Muscle of leg (tissue), 16 donors: ENCODE results near the gene DAP3. TPM values are rescaled to one million over a fixed set of nuclear protein-coding genes. Genes with fewer than 3 reads are reported as not detected.
"Not testable (repeated sequence)": the region's sequence is repeated elsewhere in the genome, so short reads cannot be mapped to it uniquely, and the experiment has no call there.

Experiments
- DNase-seq: peaks from one replicate; pipeline ENCODE4 v3.0.0; 2013
- H3K27ac ChIP-seq: one replicate; pipeline ENCODE4 v1.5.1; 2013; ENCODE audit warnings: mild to moderate bottlenecking, low read length, control low read depth
- H3K27me3 ChIP-seq: one replicate; pipeline ENCODE4 v1.6.1; 2013; ENCODE audit warnings: low read length; ENCODE audit not compliant: control insufficient read depth, insufficient read depth
- H3K36me3 ChIP-seq: one replicate; pipeline ENCODE4 v1.6.1; 2013; ENCODE audit warnings: low read length; ENCODE audit not compliant: control insufficient read depth, insufficient read depth
- H3K4me1 ChIP-seq: one replicate; pipeline ENCODE4 v1.6.1; 2013; ENCODE audit warnings: low read length; ENCODE audit not compliant: control insufficient read depth, insufficient read depth
- H3K4me3 ChIP-seq: one replicate; pipeline ENCODE4 v1.5.1; 2013; ENCODE audit warnings: low read length, control low read depth
- H3K9me3 ChIP-seq: replicated peaks from 2 replicates; pipeline ENCODE4 v1.6.1; 2013; ENCODE audit warnings: low read depth, low read length; ENCODE audit not compliant: control insufficient read depth
- WGBS: methylation state at CpG from one replicate; pipeline ENCODE4 v1.1.5; 2013; ENCODE audit warnings: missing lambda C conversion rate; ENCODE audit not compliant: insufficient coverage; 5-methylcytosine and 5-hydroxymethylcytosine counted together
- long read RNA-seq, 11 donors: transcript quantifications; one replicate each; lab custom pipeline, GENCODE V29; 2026
- polyA plus RNA-seq, 8 donors: library from polyadenylated mRNA; unstranded; fragments of 120-200 nt; gene quantifications; one replicate each; pipeline versions ENCODE4 v1.2.1 to v1.2.3, GENCODE V29; 2013; ENCODE audit warnings: inconsistent platforms in 1 of 8, low replicate concordance in 1 of 8; ENCODE audit not compliant: insufficient read length in 8 of 8, insufficient read depth in 1 of 8
- total RNA-seq: library from RNA; stranded (reverse); fragments of 120-200 nt; gene quantifications from one replicate; pipeline ENCODE4 v1.2.4, GENCODE V29; 2013

The DAP3 gene
- total RNA-seq (62.9 TPM), polyA plus RNA-seq (100 to 1,000 TPM; 117 to 142 (median 124) TPM)
- long read RNA-seq, donor 1, transcript DAP3-216 (2 exons, 679 nt), result major isoform, 19 of 36 reads
- long read RNA-seq, donor 1, transcript DAP3-202 (13 exons, 2,089 nt), result minor isoform, 6 of 36 reads
- long read RNA-seq, donor 1, partial matches to known transcripts, result 7 of 36 reads
- long read RNA-seq, donor 1, other reads (novel, unspliced or antisense), result 0 of 36 reads
- long read RNA-seq, donor 2, transcript DAP3-202 (13 exons, 2,089 nt), result major isoform, 6 of 8 reads
- long read RNA-seq, donor 2, partial matches to known transcripts, result 0 of 8 reads
- long read RNA-seq, donor 2, other reads (novel, unspliced or antisense), result 0 of 8 reads
- long read RNA-seq, donor 3, transcript DAP3-216 (2 exons, 679 nt), result major isoform, 37 of 72 reads
- long read RNA-seq, donor 3, transcript DAP3-201 (13 exons, 1,649 nt), result minor isoform, 15 of 72 reads
- long read RNA-seq, donor 3, transcript DAP3-202 (13 exons, 2,089 nt), result minor isoform, 13 of 72 reads
- long read RNA-seq, donor 3, partial matches to known transcripts, result 0 of 72 reads
- long read RNA-seq, donor 3, other reads (novel, unspliced or antisense), result 0 of 72 reads
- long read RNA-seq, donor 4, transcript DAP3-202 (13 exons, 2,089 nt), result major isoform, 15 of 36 reads
- long read RNA-seq, donor 4, transcript DAP3-216 (2 exons, 679 nt), result minor isoform, 11 of 36 reads
- long read RNA-seq, donor 4, partial matches to known transcripts, result 0 of 36 reads
- long read RNA-seq, donor 4, other reads (novel, unspliced or antisense), result 0 of 36 reads
- long read RNA-seq, donor 5, transcript DAP3-216 (2 exons, 679 nt), result major isoform, 39 of 133 reads
- long read RNA-seq, donor 5, transcript DAP3-201 (13 exons, 1,649 nt), result minor isoform, 13 of 133 reads
- long read RNA-seq, donor 5, transcript DAP3-202 (13 exons, 2,089 nt), result major isoform, 39 of 133 reads
- long read RNA-seq, donor 5, transcript DAP3-203 (12 exons, 1,470 nt), result minor isoform, 6 of 133 reads
- long read RNA-seq, donor 5, partial matches to known transcripts, result 30 of 133 reads
- long read RNA-seq, donor 5, other reads (novel, unspliced or antisense), result 0 of 133 reads
- long read RNA-seq, donor 6, transcript DAP3-216 (2 exons, 679 nt), result major isoform, 42 of 113 reads
- long read RNA-seq, donor 6, transcript DAP3-202 (13 exons, 2,089 nt), result minor isoform, 41 of 113 reads
- long read RNA-seq, donor 6, transcript DAP3-225 (12 exons, 1,894 nt), result minor isoform, 5 of 113 reads
- long read RNA-seq, donor 6, transcript DAP3-201 (13 exons, 1,649 nt), result minor isoform, 17 of 113 reads
- long read RNA-seq, donor 6, partial matches to known transcripts, result 0 of 113 reads
- long read RNA-seq, donor 6, other reads (novel, unspliced or antisense), result 0 of 113 reads
- long read RNA-seq, donor 7, transcript DAP3-216 (2 exons, 679 nt), result major isoform, 34 of 67 reads
- long read RNA-seq, donor 7, transcript DAP3-202 (13 exons, 2,089 nt), result minor isoform, 17 of 67 reads
- long read RNA-seq, donor 7, partial matches to known transcripts, result 10 of 67 reads
- long read RNA-seq, donor 7, other reads (novel, unspliced or antisense), result 0 of 67 reads
- long read RNA-seq, donor 8, transcript DAP3-216 (2 exons, 679 nt), result major isoform, 16 of 38 reads
- long read RNA-seq, donor 8, transcript DAP3-202 (13 exons, 2,089 nt), result minor isoform, 12 of 38 reads
- long read RNA-seq, donor 8, partial matches to known transcripts, result 6 of 38 reads
- long read RNA-seq, donor 8, other reads (novel, unspliced or antisense), result 0 of 38 reads
- long read RNA-seq, donor 9, transcript DAP3-201 (13 exons, 1,649 nt), result minor isoform, 6 of 58 reads
- long read RNA-seq, donor 9, transcript DAP3-202 (13 exons, 2,089 nt), result minor isoform, 12 of 58 reads
- long read RNA-seq, donor 9, transcript DAP3-216 (2 exons, 679 nt), result major isoform, 15 of 58 reads
- long read RNA-seq, donor 9, partial matches to known transcripts, result 19 of 58 reads
- long read RNA-seq, donor 9, other reads (novel, unspliced or antisense), result 0 of 58 reads
- long read RNA-seq, donor 10, transcript DAP3-216 (2 exons, 679 nt), result major isoform, 33 of 102 reads
- long read RNA-seq, donor 10, transcript DAP3-203 (12 exons, 1,470 nt), result minor isoform, 6 of 102 reads
- long read RNA-seq, donor 10, transcript DAP3-202 (13 exons, 2,089 nt), result minor isoform, 28 of 102 reads
- long read RNA-seq, donor 10, partial matches to known transcripts, result 11 of 102 reads
- long read RNA-seq, donor 10, other reads (novel, unspliced or antisense), result 19 of 102 reads
- long read RNA-seq, donor 11, transcript DAP3-202 (13 exons, 2,089 nt), result minor isoform, 18 of 59 reads
- long read RNA-seq, donor 11, transcript DAP3-216 (2 exons, 679 nt), result major isoform, 29 of 59 reads
- long read RNA-seq, donor 11, partial matches to known transcripts, result 0 of 59 reads
- long read RNA-seq, donor 11, other reads (novel, unspliced or antisense), result 0 of 59 reads

- not testable (repeated sequence) for DNase-seq, H3K9me3 ChIP-seq, H3K27me3 ChIP-seq, H3K36me3 ChIP-seq
- Histone ChIP-seq H3K4me3 (peak within 1 kb of the TSS; percentile 97), H3K27ac (peak within 1 kb of the TSS; percentile 99), H3K4me1 (peaks cover 12% of the 10 kb centered on the region)
- 0% methylated on average over 17 of the region's 28 CpGs for WGBS
Measured at GRCh38 chr1:155689081-155689607, at the start of gene DAP3. TSS of gene DAP3 (plus strand) at chr1:155689091. CDS start at chr1:155709780, 20,689 bp downstream.

GRCh38 chr1:155640367-155640766 is 48.5 kb upstream of the DAP3 start:
- Histone ChIP-seq H3K4me1 (peaks cover under 1% of the 10 kb centered on the region), H3K36me3 (no peaks in the 10 kb centered on the region), H3K27me3 (peaks cover 2% of the 10 kb centered on the region), H3K9me3 (peaks cover 15% of the 10 kb centered on the region), H3K27ac (no peak overlapping the region), H3K4me3 (no peak overlapping the region)
- DNase-seq, result no peak

GRCh38 chr1:155642559-155643180 is 46.2 kb upstream of the DAP3 start:
- not testable (repeated sequence) for H3K4me3 ChIP-seq, DNase-seq, H3K27ac ChIP-seq, H3K4me1 ChIP-seq, H3K36me3 ChIP-seq, H3K27me3 ChIP-seq
- 73% methylated on average over 2 of the region's 11 CpGs for WGBS
- peaks cover 15% of the 10 kb centered on the region for H3K9me3 ChIP-seq

- Histone ChIP-seq H3K4me1 (peaks cover 4% of the 10 kb centered on the region), H3K36me3 (no peaks in the 10 kb centered on the region), H3K27me3 (peaks cover 2% of the 10 kb centered on the region), H3K27ac (no peak overlapping the region), H3K4me3 (no peak overlapping the region), H3K9me3 (peaks cover 15% of the 10 kb centered on the region)
- no peak for DNase-seq
- 89% methylated on average over 2 of the region's 3 CpGs for WGBS
Measured at GRCh38 chr1:155643230-155643629, 45.7 kb upstream of the DAP3 start.

GRCh38 chr1:155645034-155645598 is 43.8 kb upstream of the DAP3 start:
- 47% methylated on average over 3 of the region's 4 CpGs for WGBS
- no peak for DNase-seq
- Histone ChIP-seq H3K4me3 (no peak overlapping the region), H3K4me1 (peaks cover 4% of the 10 kb centered on the region), H3K9me3 (peaks cover 15% of the 10 kb centered on the region), H3K27me3 (no peaks in the 10 kb centered on the region), H3K36me3 (no peaks in the 10 kb centered on the region), H3K27ac (no peak overlapping the region)

GRCh38 chr1:155645648-155646047 is 43.2 kb upstream of the DAP3 start:
- Histone ChIP-seq H3K36me3 (no peaks in the 10 kb centered on the region), H3K4me3 (no peak overlapping the region), H3K27ac (no peak overlapping the region), H3K4me1 (peaks cover 4% of the 10 kb centered on the region), H3K27me3 (no peaks in the 10 kb centered on the region), H3K9me3 (peaks cover 15% of the 10 kb centered on the region)
- 28% methylated on average over 3 of the region's 6 CpGs for WGBS
- no peak for DNase-seq

- H3K27me3 ChIP-seq, result no peaks in the 10 kb centered on the region
- 71% methylated on average over 1 of the region's 2 CpGs for WGBS
- no peak overlapping the region for H3K4me3 ChIP-seq
- H3K4me1 ChIP-seq, result peaks cover 4% of the 10 kb centered on the region
- no peaks in the 10 kb centered on the region for H3K36me3 ChIP-seq
- no peak overlapping the region for H3K27ac ChIP-seq
- peaks cover 15% of the 10 kb centered on the region for H3K9me3 ChIP-seq
- DNase-seq, result no peak
Measured at GRCh38 chr1:155646307-155646706, 42.6 kb upstream of the DAP3 start.
